K562 (cell line): ENCODE measurements around the gene NXF1.

ENCODE experiments used
- CEBPB ChIP-seq: fragments of 450-650 bp; IDR thresholded peaks from 2 replicates; pipeline ENCODE4 v1.6.1; 2016; ENCODE audit warnings: missing genetic modification characterization, missing compliant biosample characterization
- CREBBP ChIP-seq: IDR thresholded peaks from one replicate; pipeline ENCODE4 v1.6.1; 2012; ENCODE audit warnings: low read depth, mild to moderate bottlenecking, control low read depth, inconsistent platforms, low read length
- CREM ChIP-seq: IDR thresholded peaks from 2 replicates; pipeline ENCODE4 v1.6.1; 2014; ENCODE audit warnings: antibody characterized with exemption, low read depth
- CTCF ChIP-seq, 3 experiments: IDR thresholded peaks in 2 of 3; conservative IDR thresholded peaks in 1 of 3; 2 replicates each; pipeline ENCODE4 v1.5.1; 2011 to 2012; ENCODE audit warnings: low read length in 3 of 3, mild to moderate bottlenecking in 3 of 3, control low read depth in 2 of 3, improper control_type of control experiment in 1 of 3, inconsistent platforms in 1 of 3, low read depth in 1 of 3, mixed read lengths in 1 of 3, moderate library complexity in 1 of 3; ENCODE audit not compliant: insufficient read depth in 2 of 3
- E2F8 ChIP-seq: fragments of 450-650 bp; IDR thresholded peaks from 2 replicates; pipeline ENCODE4 v1.7.1; 2018; ENCODE audit warnings: mild to moderate bottlenecking, low read depth; ENCODE audit not compliant: partially characterized antibody
- ERF ChIP-seq: fragments of 450-650 bp; formaldehyde crosslinking; IDR thresholded peaks from 2 replicates; pipeline ENCODE4 v1.4.0; 2020; ENCODE audit warnings: mild to moderate bottlenecking, mixed read lengths
- FOXJ3 ChIP-seq: sonication (generic); formaldehyde crosslinking; IDR thresholded peaks from 2 replicates; pipeline ENCODE4 v1.4.0; 2020; ENCODE audit warnings: mild to moderate bottlenecking, missing genetic modification reagents
- NCOA2 ChIP-seq, 2 experiments: fragments of 450-650 bp; IDR thresholded peaks; 2 replicates each; pipeline ENCODE4 v1.6.1; 2018; ENCODE audit warnings: mild to moderate bottlenecking in 2 of 2, moderate library complexity in 1 of 2; ENCODE audit not compliant: partially characterized antibody in 2 of 2
- NFE2L1 ChIP-seq: fragments of 450-650 bp; IDR thresholded peaks from 2 replicates; pipeline ENCODE4 v1.6.1; 2016; ENCODE audit warnings: missing genetic modification characterization, low read depth, mild to moderate bottlenecking, missing compliant biosample characterization, moderate library complexity, borderline replicate concordance
- POLR2A ChIP-seq: fragments of 450-650 bp; conservative IDR thresholded peaks from 2 replicates; pipeline ENCODE4 v1.6.1; 2016
- POLR2B ChIP-seq: fragments of 450-650 bp; IDR thresholded peaks from 2 replicates; pipeline ENCODE4 v1.6.1; 2018; ENCODE audit warnings: low read depth; ENCODE audit not compliant: partially characterized antibody
- REST ChIP-seq, 2 experiments: fragments of 450-650 bp; formaldehyde crosslinking in 1 of 2; IDR thresholded peaks; 2 replicates each; pipeline versions ENCODE4 v1.4.0 to v1.6.1; 2014 to 2020; ENCODE audit warnings: mild to moderate bottlenecking in 2 of 2, borderline replicate concordance in 1 of 2, low read depth in 1 of 2
- SMAD1 ChIP-seq: fragments of 150-350 bp; IDR thresholded peaks from 2 replicates; pipeline ENCODE4 v1.6.1; 2014; ENCODE audit warnings: low read length, low read depth; ENCODE audit not compliant: partially characterized antibody
- ZNF324 ChIP-seq: fragments of 250-450 bp; sonication (Bioruptor Pico); IDR thresholded peaks from 2 replicates; pipeline ENCODE4 v1.4.0; 2020; ENCODE audit warnings: mild to moderate bottlenecking

GRCh38 chr11:62844154-62844553 lies 38.9 kb upstream of the NXF1 start:
- TF ChIP-seq FOXJ3 (CRISPR knock-in tag) = no peak
- no peak for TF ChIP-seq POLR2B
- TF ChIP-seq CREM = no peak
- TF ChIP-seq CREBBP = no peak
- no peak for TF ChIP-seq REST (IDR thresholded peaks at IDR 0.05; ENCODE audit: borderline replicate concordance)
- TF ChIP-seq REST (CRISPR knock-in tag; IDR thresholded peaks at IDR 0.05; ENCODE audit: low read depth) = no peak
- no peak for TF ChIP-seq POLR2A
- no peak for TF ChIP-seq NFE2L1
- TF ChIP-seq CEBPB (tag) = no peak
- no peak for TF ChIP-seq CTCF (IDR thresholded peaks at IDR 0.05 in 2 of 3, conservative IDR thresholded peaks at IDR 0.05 in 1 of 3; ENCODE audit: insufficient read depth in 2 of 3, low read depth in 1 of 3, low read length in 3 of 3)
- TF ChIP-seq ERF (CRISPR knock-in tag) = no peak
- no peak for TF ChIP-seq SMAD1
- no peak for TF ChIP-seq ZNF324 (CRISPR knock-in tag)
- TF ChIP-seq E2F8 = no peak
- no peak for TF ChIP-seq NCOA2 (IDR thresholded peaks at IDR 0.05; ENCODE audit: partially characterized antibody in 2 of 2)
